Middle frontal gyrus (tissue), 1 donor: ENCODE data around the gene ABHD16B.
"Not testable (repeated sequence)": the region's sequence is repeated elsewhere in the genome, so short reads cannot be mapped to it uniquely, and the experiment has no call there.

Experiments
- DNase-seq: peaks from one replicate; pipeline ENCODE4 v3.0.0-alpha.2; 2015; ENCODE audit warnings: low spot score; ENCODE audit errors: extremely low spot score

The ABHD16B gene

GRCh38 chr20:63877755-63878470 lies 16.6 kb downstream of the ABHD16B start:
- no peak for DNase-seq

GRCh38 chr20:63878899-63879663 lies 17.8 kb downstream of the ABHD16B start:
- no peak for DNase-seq

GRCh38 chr20:63880901-63881300 lies 19.6 kb downstream of the ABHD16B start:
- not testable (repeated sequence) for DNase-seq

- DNase-seq = no peak
Measured at GRCh38 chr20:63881451-63882226, 20.3 kb downstream of the ABHD16B start.

GRCh38 chr20:63882257-63883200 lies 21.2 kb downstream of the ABHD16B start:
- DNase-seq = no peak

- DNase-seq = no peak
Measured at GRCh38 chr20:63883201-63883593, 21.9 kb downstream of the ABHD16B start.

GRCh38 chr20:63884506-63885263 lies 23.4 kb downstream of the ABHD16B start:
- no peak for DNase-seq

- DNase-seq = no peak
Measured at GRCh38 chr20:63885264-63886053, 24.2 kb downstream of the ABHD16B start.

- no peak for DNase-seq
Measured at GRCh38 chr20:63886054-63886419, 24.7 kb downstream of the ABHD16B start.

GRCh38 chr20:63886921-63887320 lies 25.6 kb downstream of the ABHD16B start:
- no peak for DNase-seq

GRCh38 chr20:63889241-63890200 lies 28.2 kb downstream of the ABHD16B start:
- DNase-seq = no peak

GRCh38 chr20:63890201-63890576 lies 28.9 kb downstream of the ABHD16B start:
- DNase-seq = no peak

- no peak for DNase-seq
Measured at GRCh38 chr20:63890616-63891015, 29.3 kb downstream of the ABHD16B start.

- DNase-seq = no peak
Measured at GRCh38 chr20:63891061-63892002, 30.0 kb downstream of the ABHD16B start.

- no peak for DNase-seq
Measured at GRCh38 chr20:63892402-63892801, 31.1 kb downstream of the ABHD16B start.

GRCh38 chr20:63893999-63894357 lies 32.7 kb downstream of the ABHD16B start:
- DNase-seq = no peak
